DMS79 (cell line): Measurements from ENCODE around the gene TMEM132D.

Experiments used
- DNase-seq: peaks from one replicate; lab custom pipeline; 2025; lab: John Stamatoyannopoulos, UW

The TMEM132D gene

GRCh38 chr12:129339336-129339735, 564.5 kb downstream of the TMEM132D start:
- DNase-seq, result no peak

- no peak for DNase-seq
Observed at GRCh38 chr12:129337413-129337812, 566.4 kb downstream of the TMEM132D start.

DNA sequence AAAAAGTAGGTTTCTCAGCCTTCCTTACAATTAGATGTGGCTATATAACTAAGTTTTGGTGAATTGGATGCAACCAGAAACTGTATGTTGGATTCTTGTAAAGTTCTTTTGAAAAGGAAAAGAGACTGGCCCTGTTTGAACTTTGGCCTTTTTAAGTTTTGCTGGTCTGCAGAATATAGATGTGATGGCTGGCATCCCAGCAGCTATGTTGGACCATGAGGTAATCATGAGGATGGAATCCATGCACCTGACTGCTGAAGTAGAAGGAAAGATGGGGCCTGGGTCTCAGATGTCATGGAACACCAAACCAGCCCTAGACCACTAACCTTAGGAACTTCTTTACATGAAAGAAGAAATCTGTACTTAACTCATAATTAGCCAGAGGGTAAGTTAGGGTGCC, 568.1 kb downstream of the TMEM132D start:
- no peak for DNase-seq

- peak; percentile 42 for DNase-seq
Observed at GRCh38 chr12:129332286-129332685, 571.5 kb downstream of the TMEM132D start.

GRCh38 chr12:129331356-129332085, 572.3 kb downstream of the TMEM132D start:
- DNase-seq, result no peak

DNA sequence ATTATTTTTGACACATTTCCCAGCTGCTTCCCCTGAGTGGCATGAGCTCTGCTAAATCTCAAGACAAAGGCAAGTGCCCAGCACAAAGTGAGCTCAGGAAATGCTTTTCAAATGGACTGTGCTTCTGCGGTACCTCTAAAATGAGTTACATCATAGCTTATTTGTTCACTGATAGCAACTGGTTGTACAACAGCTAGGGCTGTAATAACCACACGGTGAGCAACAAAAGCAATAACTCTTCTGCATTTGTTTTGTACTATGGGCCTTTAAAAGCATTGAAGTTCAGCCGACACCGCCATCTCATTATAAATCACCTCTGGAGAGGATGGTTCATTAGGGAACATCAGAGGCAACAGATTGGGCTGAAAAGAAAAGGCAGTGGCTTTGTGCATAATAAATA, 575.6 kb downstream of the TMEM132D start:
- no peak for DNase-seq

GRCh38 chr12:129325566-129325965, 578.3 kb downstream of the TMEM132D start:
- DNase-seq, result peak; percentile 71

- DNase-seq, result no peak
Observed at GRCh38 chr12:129312048-129312447, 591.8 kb downstream of the TMEM132D start.

DNA sequence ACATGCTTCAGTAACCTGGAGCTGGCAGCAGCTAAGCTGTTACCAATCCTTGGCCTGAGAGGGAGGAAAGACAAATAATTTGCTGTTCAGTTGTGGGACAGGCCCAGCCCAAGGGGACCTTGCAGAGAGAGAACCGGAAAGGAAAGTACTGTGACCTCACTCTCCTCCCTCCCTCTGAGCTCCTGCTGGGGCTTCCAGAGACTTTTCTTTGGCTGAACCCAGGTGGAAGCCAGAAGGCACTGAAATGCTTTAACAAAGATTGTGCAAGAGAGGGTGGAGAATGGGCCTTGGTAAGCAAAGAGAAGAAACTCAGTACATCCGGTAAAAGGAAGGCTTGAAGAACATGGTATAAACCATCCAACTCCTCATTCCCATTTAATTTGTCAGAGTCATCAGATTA, 593.5 kb downstream of the TMEM132D start:
- DNase-seq, result no peak

- no peak for DNase-seq
Observed at GRCh38 chr12:129305851-129306250, 598.0 kb downstream of the TMEM132D start.

DNA sequence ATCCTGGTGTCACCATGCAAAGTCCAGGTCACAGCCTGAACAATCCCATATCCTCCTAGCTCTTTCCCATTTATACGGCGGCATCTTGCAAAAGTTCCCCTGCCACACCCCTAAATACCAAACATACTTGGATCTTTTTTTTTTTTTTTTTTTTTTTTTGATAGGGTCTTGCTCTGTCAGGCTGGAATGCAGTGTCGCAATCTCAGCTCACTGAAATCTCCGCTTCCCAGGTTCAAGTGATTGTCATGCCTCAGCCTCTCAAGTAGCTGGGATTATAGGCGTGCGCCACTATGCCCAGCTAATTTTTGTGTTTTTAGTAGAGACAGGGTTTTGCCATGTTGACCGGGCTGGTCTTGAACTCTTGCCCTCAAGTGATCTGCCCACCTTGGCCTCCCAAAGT, 599.3 kb downstream of the TMEM132D start:
- no peak for DNase-seq

DNA sequence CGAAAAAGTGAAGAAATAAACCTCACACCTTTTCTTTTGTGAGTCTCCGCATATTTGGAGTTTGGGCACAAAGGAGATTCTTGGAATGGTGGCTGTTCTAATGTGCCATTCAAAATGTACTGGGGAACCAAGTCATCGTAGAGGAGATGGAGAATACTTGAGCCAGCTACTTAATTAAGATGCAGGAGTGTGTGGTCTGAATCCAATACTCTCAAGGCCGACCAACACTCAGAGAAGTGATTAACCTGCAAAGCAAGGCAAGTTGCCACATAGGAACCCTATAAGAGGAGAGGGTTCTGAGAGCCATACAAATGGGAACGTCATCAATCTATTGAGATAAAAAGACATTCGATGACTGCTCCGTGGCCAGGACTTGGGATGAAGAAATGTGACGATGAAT, 603.8 kb downstream of the TMEM132D start:
- DNase-seq, result peak; percentile 33

DNA sequence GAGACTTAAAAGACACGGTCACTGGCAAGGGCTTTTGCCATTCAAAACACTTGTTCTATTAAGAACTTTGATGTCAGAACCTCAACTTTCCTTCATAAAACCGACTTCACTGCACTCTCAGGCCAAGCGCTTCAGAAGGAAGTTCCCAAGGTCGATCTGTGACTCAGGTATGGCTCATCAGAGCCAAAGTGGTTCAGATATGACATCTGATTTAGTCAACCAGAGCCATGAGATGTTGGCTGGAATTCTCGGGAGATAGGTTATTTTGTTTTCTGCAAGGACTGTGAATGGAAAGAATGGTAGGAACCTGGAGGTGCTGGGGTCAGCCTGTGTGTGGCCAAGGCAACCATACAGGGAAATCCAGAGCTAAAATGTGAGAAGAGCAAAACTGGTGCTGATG, 604.9 kb downstream of the TMEM132D start:
- no peak for DNase-seq

GRCh38 chr12:129296671-129297070, 607.2 kb downstream of the TMEM132D start:
- no peak for DNase-seq

DNA sequence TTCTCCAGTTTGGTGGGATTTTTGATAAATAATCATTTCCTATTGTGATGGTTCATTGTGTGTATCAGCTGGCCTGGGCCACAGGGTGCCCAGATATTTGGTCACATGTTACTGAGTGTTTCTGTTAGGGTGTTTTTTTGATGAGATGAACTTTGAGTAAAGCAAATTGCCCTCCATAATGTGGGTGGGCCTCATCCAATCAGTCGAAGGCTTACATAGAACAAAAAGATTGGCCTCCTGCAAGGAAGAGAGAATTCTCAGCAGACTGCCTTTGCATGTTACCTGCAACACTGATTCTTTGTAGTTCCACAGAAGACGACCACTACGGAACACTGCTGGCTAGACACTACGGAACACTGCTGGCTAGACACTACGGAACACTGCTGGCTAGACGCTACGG, 609.0 kb downstream of the TMEM132D start:
- DNase-seq, result no peak

DNA sequence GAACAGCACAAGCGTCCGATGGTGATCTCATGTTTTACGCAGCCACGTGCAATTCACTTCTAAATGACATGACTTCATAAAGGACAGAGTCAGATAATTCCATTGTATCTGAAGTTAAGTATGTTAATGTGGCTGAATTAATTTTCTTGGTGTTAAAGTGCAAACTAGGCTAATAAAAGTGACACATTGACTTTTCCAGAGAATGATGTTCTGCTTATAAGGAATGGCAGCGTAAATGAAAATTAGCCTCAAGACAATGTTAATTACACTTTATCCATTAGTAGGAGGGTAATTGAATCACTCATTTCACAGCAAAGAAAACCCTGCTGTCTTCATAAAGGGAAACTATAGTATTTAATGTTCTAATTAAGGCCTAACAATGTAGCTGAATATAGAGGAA, 624.1 kb downstream of the TMEM132D start:
- DNase-seq, result no peak

DNA sequence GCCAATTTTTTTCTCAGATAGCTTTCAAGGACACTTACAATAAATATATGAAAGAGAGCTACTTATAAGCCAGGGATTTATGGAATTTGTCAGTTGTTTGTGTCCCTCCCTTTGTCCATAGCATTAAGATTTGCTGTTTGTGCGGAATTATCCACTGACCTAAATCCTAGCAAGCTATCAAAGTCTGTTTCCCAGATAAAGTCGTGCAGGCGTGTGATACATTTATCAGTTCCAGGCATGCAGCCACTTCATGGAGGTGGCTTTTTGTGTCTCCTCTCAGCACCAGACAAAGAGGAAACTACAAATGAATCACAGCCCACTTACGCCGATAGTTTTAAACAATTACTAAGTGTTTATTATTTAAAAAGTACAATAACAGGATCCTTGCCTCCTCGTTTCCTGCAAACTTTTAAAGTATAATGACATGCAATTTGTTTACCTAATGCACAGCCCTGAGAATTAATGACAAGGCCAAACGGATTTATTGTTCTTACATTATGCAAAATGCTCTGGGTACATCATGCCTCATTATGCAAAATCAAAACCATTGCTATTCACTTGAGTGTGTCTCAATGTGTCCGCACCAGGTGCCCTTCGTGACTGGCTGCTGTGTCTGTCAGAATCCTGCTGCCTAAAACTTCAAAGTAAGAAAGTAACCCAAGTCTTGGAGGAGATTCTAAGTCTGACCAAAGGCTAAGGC, 627.3 kb downstream of the TMEM132D start:
- no peak for DNase-seq

DNA sequence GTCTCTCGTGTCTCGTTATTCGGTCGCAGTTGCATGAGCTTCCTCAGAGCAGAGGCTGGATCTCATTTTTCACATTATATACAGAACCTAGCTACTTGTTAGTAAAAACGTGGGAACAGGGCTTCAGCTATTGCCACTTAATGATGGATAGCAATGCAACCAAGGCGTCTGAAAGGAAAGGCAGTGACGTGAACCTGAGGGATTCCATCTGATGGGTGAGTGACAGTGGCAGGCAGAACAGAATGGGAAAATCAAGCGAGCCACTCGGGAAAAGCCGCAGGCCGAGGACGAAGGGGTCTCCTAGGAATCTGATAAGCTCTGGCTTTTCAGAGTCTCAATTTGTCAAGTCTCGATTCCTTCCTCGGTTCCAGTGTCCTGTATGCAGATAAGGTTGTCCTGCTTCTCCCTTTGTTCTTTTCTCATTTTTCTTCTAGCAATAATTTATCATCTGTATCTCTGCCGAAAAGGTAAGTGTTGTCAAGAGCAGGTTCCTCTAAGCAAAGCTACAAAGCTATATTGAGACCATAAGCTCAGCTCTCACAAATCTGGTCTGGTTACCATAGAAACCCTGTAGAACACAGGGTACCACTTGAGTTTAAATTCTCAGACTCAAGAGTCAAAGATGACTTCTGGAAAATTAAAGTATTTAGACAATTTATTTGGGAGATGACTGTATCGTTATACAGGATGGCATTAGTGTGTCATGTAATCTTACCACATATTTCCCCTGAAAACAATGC, 633.9 kb downstream of the TMEM132D start:
- no peak for DNase-seq

DNA sequence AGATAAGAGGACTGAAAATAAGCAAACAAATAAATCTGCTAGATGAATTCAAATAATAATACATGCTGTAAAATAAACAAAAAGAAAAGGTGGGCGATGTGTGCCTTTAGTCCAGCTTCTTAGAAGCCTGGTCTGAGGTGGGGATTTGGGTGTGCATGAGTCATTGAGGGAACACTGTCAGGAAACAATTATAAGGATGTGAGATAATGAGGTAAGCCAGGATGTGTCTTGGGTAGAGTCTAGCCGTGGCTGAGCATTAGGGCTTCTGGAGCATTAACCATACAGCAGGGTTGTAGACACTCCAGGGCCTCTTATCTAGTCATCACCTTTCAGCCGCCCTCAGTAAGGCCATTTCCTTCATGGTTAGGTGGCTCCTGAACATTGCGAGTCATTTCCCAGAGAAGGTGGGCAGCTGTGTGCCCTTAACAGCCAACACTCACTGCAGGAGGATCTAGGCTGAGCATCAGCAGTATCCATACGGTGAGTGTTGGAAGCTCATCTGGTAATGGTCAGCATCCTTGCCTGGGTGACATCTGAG, 645.0 kb downstream of the TMEM132D start:
- peak; percentile 18 for DNase-seq

DNA sequence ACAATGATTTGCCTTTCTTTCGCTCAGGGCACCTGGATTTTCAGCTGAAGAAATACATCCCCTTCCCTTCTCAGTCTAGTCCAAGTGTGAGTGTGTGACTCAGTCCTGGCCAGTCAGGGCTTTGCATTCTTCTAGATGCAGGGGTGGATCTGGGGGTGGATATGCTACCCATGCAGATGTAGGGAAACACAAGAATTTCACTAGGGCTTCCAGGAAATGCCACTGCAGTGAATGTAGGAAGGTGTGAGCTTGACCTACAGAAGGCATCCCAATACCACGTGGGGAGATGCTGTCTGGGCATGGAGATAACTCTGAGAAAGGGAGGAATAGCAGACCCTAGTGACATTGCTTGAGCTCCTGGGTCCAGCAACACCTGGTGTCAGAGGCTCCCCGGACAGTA, 646.3 kb downstream of the TMEM132D start:
- no peak for DNase-seq

GRCh38 chr12:129246630-129247029, 657.2 kb downstream of the TMEM132D start:
- DNase-seq, result no peak

DNA sequence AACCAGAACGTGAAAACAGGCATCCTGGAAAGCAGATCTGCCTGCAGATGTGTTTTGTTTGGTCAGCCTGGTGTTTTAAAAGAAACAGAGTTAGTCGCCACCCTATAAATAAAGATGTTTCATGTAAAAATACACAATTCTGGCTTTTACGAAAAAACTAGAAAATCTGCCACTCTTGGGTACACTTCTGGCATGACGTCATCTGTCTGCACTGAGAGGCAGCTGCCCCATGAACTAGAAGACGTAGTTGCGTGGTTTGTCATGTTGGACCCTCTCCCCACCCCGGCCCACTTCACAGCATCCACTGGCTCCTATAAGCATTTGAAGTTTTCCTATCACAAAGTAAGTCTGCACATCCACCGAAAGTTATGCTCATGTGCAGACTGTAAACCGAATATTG, 658.1 kb downstream of the TMEM132D start:
- DNase-seq, result no peak

GRCh38 chr12:129241852-129242251, 662.0 kb downstream of the TMEM132D start:
- DNase-seq, result peak; percentile 77
